B cell (primary cell): ENCODE data around the gene DPAGT1. TPM values are rescaled to one million over a fixed set of nuclear protein-coding genes. Genes with fewer than 3 reads are reported as not detected.

Experiments used
- ATAC-seq: fragments of 200-7000 bp; cut with Tn5 transposase; one replicate; pipeline ENCODE4 v1.10.0; 2021; ENCODE audit warnings: low read depth, mild to moderate bottlenecking, moderate number of reproducible peaks, moderate library complexity
- CTCF ChIA-PET: fragments of 350-600 bp; sonication (Branson Sonifier 250); formaldehyde crosslinking; loops from one replicate; lab custom pipeline; 2021; ENCODE audit warnings: antibody characterized with exemption, inconsistent platforms; lab: Charles Lee
- POLR2A ChIA-PET: fragments of 350-600 bp; sonication (Branson Sonifier 250); formaldehyde crosslinking; loops from one replicate; lab custom pipeline; 2021; ENCODE audit warnings: antibody characterized with exemption; lab: Charles Lee
- DNase-seq: peaks from one replicate; pipeline ENCODE4 v3.0.0; 2013
- H2AFZ ChIP-seq: 2 replicates; pipeline ENCODE4 v1.6.1; 2012; ENCODE audit warnings: mild to moderate bottlenecking, low read depth, low read length; ENCODE audit not compliant: insufficient read depth, poor library complexity, severe bottlenecking
- H3K27ac ChIP-seq, 2 donors: 1 replicate in 1 of 2; 2 replicates in 1 of 2; pipeline ENCODE4 v1.5.1; 2012 to 2013; ENCODE audit warnings: low read length in 2 of 2, mild to moderate bottlenecking in 2 of 2, moderate library complexity in 1 of 2
- H3K27me3 ChIP-seq, 4 experiments: fragments of 200-600 bp in 1 of 4; sonication (generic) in 1 of 4; replicated peaks in 1 of 4; 1 replicate in 2 of 4; 2 replicates in 2 of 4; pipeline versions ENCODE4 v1.6.1 to v1.7.0; 2013 to 2016; ENCODE audit warnings: low read length in 3 of 4, mild to moderate bottlenecking in 2 of 4, mixed read lengths in 1 of 4, moderate library complexity in 1 of 4; ENCODE audit not compliant: insufficient read depth in 4 of 4, control insufficient read depth in 3 of 4; ENCODE audit errors: control extremely low read depth in 1 of 4
- H3K36me3 ChIP-seq, 2 experiments: replicated peaks in 1 of 2; 1 replicate in 1 of 2; 2 replicates in 1 of 2; pipeline versions ENCODE4 v1.6.1 to v1.7.1; 2013; ENCODE audit warnings: low read length in 1 of 2; ENCODE audit not compliant: insufficient read depth in 2 of 2, control insufficient read depth in 1 of 2; ENCODE audit errors: control extremely low read depth in 1 of 2, extremely low read depth in 1 of 2
- H3K4me1 ChIP-seq, 2 donors: fragments of 200-600 bp in 1 of 2; sonication (generic) in 1 of 2; 1 replicate in 1 of 2; 2 replicates in 1 of 2; pipeline versions ENCODE4 v1.5.1 to v1.6.1; 2013 to 2017; ENCODE audit warnings: low read length in 2 of 2; ENCODE audit not compliant: control insufficient read depth in 2 of 2, insufficient read depth in 2 of 2
- H3K4me2 ChIP-seq: replicated peaks from 2 replicates; pipeline ENCODE3; 2012; ENCODE audit warnings: mild to moderate bottlenecking, low read depth, low read length; ENCODE audit not compliant: poor library complexity, severe bottlenecking
- H3K4me3 ChIP-seq, 5 experiments: fragments of 200-600 bp in 1 of 5; sonication (generic) in 1 of 5; 1 replicate in 3 of 5; 2 replicates in 2 of 5; pipeline versions ENCODE4 v1.5.1 to v1.7.0; 2011 to 2016; ENCODE audit warnings: low read length in 4 of 5, mild to moderate bottlenecking in 4 of 5, low read depth in 2 of 5, control low read depth in 1 of 5, moderate library complexity in 1 of 5; ENCODE audit not compliant: insufficient read depth in 1 of 5; ENCODE audit errors: control extremely low read depth in 1 of 5, extremely low read depth in 1 of 5
- H3K79me2 ChIP-seq: fragments of 200-600 bp; sonication (generic); one replicate; pipeline ENCODE4 v1.6.0; 2016; ENCODE audit warnings: low read length; ENCODE audit not compliant: control insufficient read depth, insufficient read depth
- H3K9ac ChIP-seq: fragments of 200-600 bp; sonication (generic); 2 replicates; pipeline ENCODE4 v1.6.1; 2017; ENCODE audit warnings: mild to moderate bottlenecking, low read length, moderate library complexity
- H3K9me3 ChIP-seq, 3 donors: one replicate each; pipeline versions ENCODE4 v1.6.1 to v1.7.1; 2013; ENCODE audit warnings: low read length in 2 of 3; ENCODE audit not compliant: control insufficient read depth in 2 of 3, insufficient read depth in 1 of 3; ENCODE audit errors: control extremely low read depth in 1 of 3
- H4K20me1 ChIP-seq: 2 replicates; pipeline ENCODE4 v1.6.0; 2012; ENCODE audit warnings: mild to moderate bottlenecking, low read length; ENCODE audit not compliant: insufficient read depth, control insufficient read depth, poor library complexity, severe bottlenecking
- H3K27ac Mint-ChIP-seq: one replicate; pipeline ENCODE4 v1.8.0; 2021; ENCODE audit warnings: mixed read lengths
- H3K27me3 Mint-ChIP-seq: one replicate; pipeline ENCODE4 v1.8.0; 2021; ENCODE audit warnings: mixed read lengths
- H3K4me1 Mint-ChIP-seq: one replicate; pipeline ENCODE4 v1.8.0; 2021; ENCODE audit warnings: mixed read lengths
- H3K4me3 Mint-ChIP-seq: one replicate; pipeline ENCODE4 v1.8.0; 2021; ENCODE audit warnings: mixed read lengths
- H3K9me3 Mint-ChIP-seq: one replicate; pipeline ENCODE4 v1.8.0; 2022; ENCODE audit warnings: mixed read lengths; ENCODE audit not compliant: insufficient read depth
- EZH2 ChIP-seq: IDR thresholded peaks from 2 replicates; pipeline ENCODE4 v1.6.1; 2012; ENCODE audit warnings: borderline replicate concordance, low read depth, mild to moderate bottlenecking, moderate library complexity, low read length; ENCODE audit not compliant: insufficient read depth, poor library complexity, severe bottlenecking
- WGBS: methylation state at CpG from one replicate; pipeline ENCODE4 v1.1.5; 2013; ENCODE audit warnings: missing lambda C conversion rate; ENCODE audit not compliant: insufficient coverage; 5-methylcytosine and 5-hydroxymethylcytosine counted together
- intact Hi-C: fragments of 100-400 bp; cut with micrococcal nuclease; formaldehyde crosslinking; loops from one replicate; pipeline ENCODE4 v1.10.0; 2022
- polyA plus RNA-seq: library from polyadenylated mRNA; depleted of rRNA; stranded (reverse); fragments of >200 nt; gene quantifications from 2 replicates; pipeline ENCODE4 v1.2.3, GENCODE V29; 2012
- total RNA-seq, 2 donors: library from RNA; stranded (reverse); fragments of 120-200 nt in 1 of 2; gene quantifications; 1 replicate in 1 of 2; 2 replicates in 1 of 2; pipeline versions ENCODE4 v1.2.3 to v1.2.4, GENCODE V29; 2013 to 2022
- TF ChIP-seq, protein P1 (sequence below): fragments of 200-600 bp; IDR thresholded peaks from one replicate; pipeline ENCODE4 v1.8.0; 2022; ENCODE audit warnings: antibody characterized with exemption, mild to moderate bottlenecking

Gene DPAGT1
- total and polyA plus RNA-seq, 2 donors (not counting 1 experiment from before 2014, with no cell fraction given): 38.3 to 64.3 TPM

DNA sequence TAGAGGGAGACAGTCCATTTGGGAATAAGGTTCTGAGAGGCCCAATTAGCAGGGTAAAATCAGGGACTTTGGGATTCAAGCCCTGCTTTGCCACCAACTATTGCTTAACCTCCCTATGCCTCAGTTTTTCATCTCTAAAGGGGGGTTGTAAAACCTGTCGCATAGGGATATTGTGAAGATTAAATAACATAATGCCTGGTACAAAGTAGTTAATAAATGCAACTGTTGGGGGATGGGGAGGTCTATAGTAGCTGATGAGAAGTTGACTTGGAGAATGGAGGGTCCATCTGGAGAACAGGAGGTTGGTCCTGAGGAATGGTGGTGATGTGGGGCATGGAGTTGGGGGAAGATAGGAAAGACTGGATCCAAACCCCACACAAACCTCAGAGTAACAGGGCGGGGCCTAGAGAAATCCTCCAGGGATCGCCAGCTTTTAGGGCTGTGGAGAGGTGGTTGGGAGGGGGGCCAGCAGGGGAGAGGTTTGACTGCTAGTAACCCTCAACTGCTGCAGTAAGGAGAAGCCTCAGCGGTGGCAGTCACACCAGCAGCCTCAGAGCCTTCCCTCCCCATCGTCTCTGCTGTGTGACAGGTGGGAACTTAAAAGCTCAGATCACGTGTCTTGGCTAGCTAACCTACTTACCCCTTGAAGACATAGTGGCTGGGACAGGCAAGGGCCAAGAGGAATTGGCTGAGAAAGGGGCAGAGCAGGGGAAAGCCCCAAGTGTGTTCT is 46.1 kb upstream of the DPAGT1 start:
- H3K4me1 ChIP-seq: peaks cover 13 to 23% of the 10 kb centered on the region in 2 donors
- no peak for ATAC-seq
- no peak overlapping the region for H3K9ac ChIP-seq
- CTCF ChIA-PET: interaction anchor here (1.2 to 1.8 kb wide), 2 partner anchors 21 to 176 kb away, joined by 4 to 5 read pairs; partner anchors contain the start of gene NLRX1
- TF ChIP-seq EZH2: no peak
- TF ChIP-seq, protein P1, sequence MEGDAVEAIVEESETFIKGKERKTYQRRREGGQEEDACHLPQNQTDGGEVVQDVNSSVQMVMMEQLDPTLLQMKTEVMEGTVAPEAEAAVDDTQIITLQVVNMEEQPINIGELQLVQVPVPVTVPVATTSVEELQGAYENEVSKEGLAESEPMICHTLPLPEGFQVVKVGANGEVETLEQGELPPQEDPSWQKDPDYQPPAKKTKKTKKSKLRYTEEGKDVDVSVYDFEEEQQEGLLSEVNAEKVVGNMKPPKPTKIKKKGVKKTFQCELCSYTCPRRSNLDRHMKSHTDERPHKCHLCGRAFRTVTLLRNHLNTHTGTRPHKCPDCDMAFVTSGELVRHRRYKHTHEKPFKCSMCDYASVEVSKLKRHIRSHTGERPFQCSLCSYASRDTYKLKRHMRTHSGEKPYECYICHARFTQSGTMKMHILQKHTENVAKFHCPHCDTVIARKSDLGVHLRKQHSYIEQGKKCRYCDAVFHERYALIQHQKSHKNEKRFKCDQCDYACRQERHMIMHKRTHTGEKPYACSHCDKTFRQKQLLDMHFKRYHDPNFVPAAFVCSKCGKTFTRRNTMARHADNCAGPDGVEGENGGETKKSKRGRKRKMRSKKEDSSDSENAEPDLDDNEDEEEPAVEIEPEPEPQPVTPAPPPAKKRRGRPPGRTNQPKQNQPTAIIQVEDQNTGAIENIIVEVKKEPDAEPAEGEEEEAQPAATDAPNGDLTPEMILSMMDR: no peak
- Mint-ChIP-seq H3K4me3 (peak overlapping the region; percentile 85), H3K4me1 (peaks cover 18% of the 10 kb centered on the region), H3K27ac (no peak overlapping the region), H3K27me3 (peaks cover 64% of the 10 kb centered on the region), H3K9me3 (no peaks in the 10 kb centered on the region)
- 47% methylated on average over 3 of the region's 6 CpGs for WGBS
- H3K36me3 ChIP-seq: no peaks in the 10 kb centered on the region
- no peak overlapping the region for H3K4me2 ChIP-seq
- H2AFZ ChIP-seq: no peak overlapping the region
- no peaks in the 10 kb centered on the region for H4K20me1 ChIP-seq
- DNase-seq: no peak
- intact Hi-C loops: no loop called here
- H3K79me2 ChIP-seq: no peaks in the 10 kb centered on the region
- H3K4me3 ChIP-seq: no peak overlapping the region
- POLR2A ChIA-PET: no interaction called here
- H3K27me3 ChIP-seq: peaks cover 0 to 59% (median 31%) of the 10 kb centered on the region in 4 experiments
- peaks cover 0 to 4% (median 0%) of the 10 kb centered on the region in 3 donors for H3K9me3 ChIP-seq
- H3K27ac ChIP-seq: no peak overlapping the region

DNA sequence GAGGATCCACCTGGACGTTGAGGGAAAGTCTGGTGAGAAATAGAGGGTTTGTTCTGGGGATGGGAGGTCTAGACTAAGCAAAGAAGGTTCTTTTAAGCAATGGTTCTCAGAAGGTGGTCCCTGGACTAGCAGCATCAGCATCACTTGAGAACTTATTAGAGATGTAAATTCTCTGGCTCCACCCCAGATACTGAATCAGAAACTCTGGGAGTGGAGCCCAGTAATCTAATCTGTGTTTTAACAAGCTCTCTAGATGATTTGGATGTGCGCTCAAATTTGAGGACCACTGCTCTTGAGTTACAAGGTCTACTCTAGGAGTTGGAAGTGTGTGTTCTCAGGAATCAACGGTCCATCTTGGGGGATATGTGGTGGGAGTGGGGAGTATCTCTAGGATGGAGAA is 43.9 kb upstream of the DPAGT1 start:
- H3K27me3 ChIP-seq: peaks cover 0 to 60% (median 32%) of the 10 kb centered on the region in 4 experiments
- ATAC-seq: no peak
- CTCF ChIA-PET: interaction anchor here (1.0 to 4.3 kb wide), 5 partner anchors 10 to 139 kb away, joined by 3 to 24 read pairs (median 4); no protein-coding TSS in a partner anchor
- H3K27ac Mint-ChIP-seq: no peak overlapping the region
- H3K79me2 ChIP-seq: no peaks in the 10 kb centered on the region
- no peak for TF ChIP-seq EZH2
- TF ChIP-seq, protein P1: no peak
- intact Hi-C loops: loop anchor here (1.0 kb wide), 1 partner anchor 139 kb away; no protein-coding TSS in a partner anchor
- H3K4me1 Mint-ChIP-seq: peaks cover 17% of the 10 kb centered on the region
- POLR2A ChIA-PET: no interaction called here
- WGBS: 69% methylated on average over 3 of the region's 3 CpGs
- peaks cover 13 to 23% of the 10 kb centered on the region in 2 donors for H3K4me1 ChIP-seq
- H3K9ac ChIP-seq: no peak overlapping the region
- H3K27ac ChIP-seq: no peak overlapping the region
- no peak overlapping the region for H2AFZ ChIP-seq
- H3K27me3 Mint-ChIP-seq: peaks cover 49% of the 10 kb centered on the region
- no peak overlapping the region for H3K4me3 Mint-ChIP-seq
- no peak for DNase-seq
- H3K4me2 ChIP-seq: no peak overlapping the region
- H3K4me3 ChIP-seq: no peak overlapping the region
- no peaks in the 10 kb centered on the region for H4K20me1 ChIP-seq
- H3K9me3 ChIP-seq: peaks cover 0 to 4% (median 0%) of the 10 kb centered on the region in 3 donors
- no peaks in the 10 kb centered on the region for H3K9me3 Mint-ChIP-seq
- no peaks in the 10 kb centered on the region for H3K36me3 ChIP-seq
